Gastroesophageal sphincter (tissue), 4 donors: ENCODE measurements around the gene PIP5K1B. TPM values are rescaled to one million over a fixed set of nuclear protein-coding genes. Genes with fewer than 3 reads are reported as not detected.

Source experiments
- ATAC-seq: fragments of 150-250 bp; one replicate; pipeline ENCODE4 v1.9.1; 2016; ENCODE audit warnings: mild to moderate bottlenecking, moderate library complexity
- H3K27ac ChIP-seq, 4 donors: fragments of 200-600 bp; sonication (generic) in 3 of 4; 1 replicate in 3 of 4; 2 replicates in 1 of 4; pipeline ENCODE4 v1.5.1; 2016 to 2019
- H3K27me3 ChIP-seq: fragments of 200-600 bp; sonication (generic); one replicate; pipeline ENCODE4 v1.5.1; 2019
- H3K36me3 ChIP-seq, 2 donors: fragments of 200-600 bp; sonication (generic); one replicate each; pipeline ENCODE4 v1.5.1; 2019; ENCODE audit warnings: control low read depth in 1 of 2
- H3K4me1 ChIP-seq, 3 donors: fragments of 200-600 bp; sonication (generic); 1 replicate in 2 of 3; 2 replicates in 1 of 3; pipeline ENCODE4 v1.5.1; 2016 to 2019; ENCODE audit warnings: control low read depth in 2 of 3
- H3K4me3 ChIP-seq, 2 donors: fragments of 200-600 bp; sonication (generic); one replicate each; pipeline ENCODE4 v1.5.1; 2019; ENCODE audit warnings: mild to moderate bottlenecking in 1 of 2, moderate library complexity in 1 of 2
- H3K9me3 ChIP-seq, 3 donors: fragments of 200-600 bp; sonication (generic); one replicate each; pipeline ENCODE4 v1.5.1; 2017 to 2019; ENCODE audit warnings: control low read depth in 2 of 3
- EP300 ChIP-seq: sonication (generic); formaldehyde crosslinking; IDR thresholded peaks from one replicate; pipeline ENCODE4 v1.6.1; 2017; ENCODE audit warnings: antibody characterized with exemption, mild to moderate bottlenecking
- POLR2A ChIP-seq, 2 donors: fragments of 450-650 bp; IDR thresholded peaks; one replicate each; pipeline ENCODE4 v1.6.1; 2017; ENCODE audit warnings: antibody characterized with exemption in 2 of 2, mild to moderate bottlenecking in 2 of 2, moderate library complexity in 1 of 2
- POLR2AphosphoS5 ChIP-seq: sonication (generic); formaldehyde crosslinking; IDR thresholded peaks from one replicate; pipeline ENCODE4 v1.6.1; 2017; ENCODE audit warnings: antibody characterized with exemption
- WGBS, 2 donors: methylation state at CpG; one replicate each; pipeline ENCODE4 v1.1.5; 2018; ENCODE audit warnings: low coverage in 1 of 2; 5-methylcytosine and 5-hydroxymethylcytosine counted together
- total RNA-seq, 4 donors: library from RNA; depleted of rRNA; stranded (reverse); fragments of >200 nt; gene quantifications; one replicate each; pipeline ENCODE4 v1.1.0, GENCODE V29; 2016
- TF ChIP-seq, protein P1 (sequence below), 4 experiments: fragments of 200-600 bp in 2 of 4; fragments of 450-650 bp in 2 of 4; sonication (generic) in 1 of 4; IDR thresholded peaks; one replicate each; pipeline ENCODE4 v1.5.1; 2017 to 2019; ENCODE audit warnings: antibody characterized with exemption in 4 of 4, mild to moderate bottlenecking in 2 of 4, moderate library complexity in 2 of 4

Gene PIP5K1B
- total RNA-seq, 4 donors from 2014 or later, result 0.67 to 5.1 (median 1.2) TPM

DNA sequence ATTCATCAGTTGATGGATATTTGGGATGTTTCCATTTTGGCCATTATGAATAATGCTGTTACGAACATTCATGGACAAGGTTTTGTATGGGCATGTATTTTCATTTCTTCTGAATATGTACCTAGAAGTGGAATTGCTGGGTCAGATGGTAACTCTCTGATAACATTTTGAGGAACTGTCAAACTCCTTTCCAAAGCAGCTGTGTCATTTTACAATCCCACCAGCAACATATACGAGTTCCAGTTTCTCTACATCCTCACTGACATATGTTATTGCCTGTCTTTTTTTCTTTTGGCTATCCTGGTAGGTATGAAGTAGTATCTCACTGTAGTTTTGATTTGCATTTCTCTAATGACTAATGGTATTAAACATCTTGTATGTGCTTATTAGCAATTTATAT is 222.1 kb downstream of the PIP5K1B start:
- Histone ChIP-seq H3K4me3 (no peak overlapping the region), H3K9me3 (no peaks in the 10 kb centered on the region), H3K36me3 (no peaks in the 10 kb centered on the region), H3K27me3 (no peaks in the 10 kb centered on the region), H3K4me1 (no peaks in the 10 kb centered on the region), H3K27ac (no peak overlapping the region)
- no peak for ATAC-seq
- TF ChIP-seq, protein P1, sequence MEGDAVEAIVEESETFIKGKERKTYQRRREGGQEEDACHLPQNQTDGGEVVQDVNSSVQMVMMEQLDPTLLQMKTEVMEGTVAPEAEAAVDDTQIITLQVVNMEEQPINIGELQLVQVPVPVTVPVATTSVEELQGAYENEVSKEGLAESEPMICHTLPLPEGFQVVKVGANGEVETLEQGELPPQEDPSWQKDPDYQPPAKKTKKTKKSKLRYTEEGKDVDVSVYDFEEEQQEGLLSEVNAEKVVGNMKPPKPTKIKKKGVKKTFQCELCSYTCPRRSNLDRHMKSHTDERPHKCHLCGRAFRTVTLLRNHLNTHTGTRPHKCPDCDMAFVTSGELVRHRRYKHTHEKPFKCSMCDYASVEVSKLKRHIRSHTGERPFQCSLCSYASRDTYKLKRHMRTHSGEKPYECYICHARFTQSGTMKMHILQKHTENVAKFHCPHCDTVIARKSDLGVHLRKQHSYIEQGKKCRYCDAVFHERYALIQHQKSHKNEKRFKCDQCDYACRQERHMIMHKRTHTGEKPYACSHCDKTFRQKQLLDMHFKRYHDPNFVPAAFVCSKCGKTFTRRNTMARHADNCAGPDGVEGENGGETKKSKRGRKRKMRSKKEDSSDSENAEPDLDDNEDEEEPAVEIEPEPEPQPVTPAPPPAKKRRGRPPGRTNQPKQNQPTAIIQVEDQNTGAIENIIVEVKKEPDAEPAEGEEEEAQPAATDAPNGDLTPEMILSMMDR (IDR thresholded peaks at IDR 0.05), result no peak
- TF ChIP-seq POLR2AphosphoS5 (no peak), EP300 (no peak), POLR2A (IDR thresholded peaks at IDR 0.05) (no peak)
- 52 to 68% methylated on average over 2 of the region's 2 CpGs for WGBS, 2 donors

DNA sequence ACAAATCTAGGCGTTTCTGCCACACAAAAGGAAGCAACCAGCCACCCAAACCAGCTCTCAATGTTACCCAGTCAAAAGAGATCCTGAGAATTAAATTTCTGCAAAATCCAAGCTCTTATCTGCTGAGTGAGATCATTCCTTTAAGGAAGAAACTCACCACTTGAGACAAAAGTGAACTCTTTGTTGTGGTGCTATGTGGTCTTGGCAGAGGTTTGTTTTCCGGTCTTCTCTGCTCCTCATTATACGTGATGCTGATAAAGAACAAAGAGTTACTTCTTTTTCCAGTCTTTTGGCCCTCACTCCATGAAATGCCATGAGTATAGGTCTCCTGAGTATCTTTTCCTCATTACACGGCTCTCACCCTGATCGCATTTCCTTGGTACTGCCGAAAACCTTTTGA is 226.8 kb downstream of the PIP5K1B start:
- Histone ChIP-seq H3K27ac (no peak overlapping the region), H3K36me3 (no peaks in the 10 kb centered on the region), H3K4me1 (no peaks in the 10 kb centered on the region), H3K9me3 (no peaks in the 10 kb centered on the region), H3K27me3 (no peaks in the 10 kb centered on the region), H3K4me3 (no peak overlapping the region)
- ATAC-seq, result no peak
- no peak for TF ChIP-seq EP300
- no peak for TF ChIP-seq POLR2A (IDR thresholded peaks at IDR 0.05)
- TF ChIP-seq, protein P1 (IDR thresholded peaks at IDR 0.05), result no peak
- no peak for TF ChIP-seq POLR2AphosphoS5
- WGBS, 2 donors, result 75 to 78% methylated on average over 3 to 6 of the region's 6 CpGs

DNA sequence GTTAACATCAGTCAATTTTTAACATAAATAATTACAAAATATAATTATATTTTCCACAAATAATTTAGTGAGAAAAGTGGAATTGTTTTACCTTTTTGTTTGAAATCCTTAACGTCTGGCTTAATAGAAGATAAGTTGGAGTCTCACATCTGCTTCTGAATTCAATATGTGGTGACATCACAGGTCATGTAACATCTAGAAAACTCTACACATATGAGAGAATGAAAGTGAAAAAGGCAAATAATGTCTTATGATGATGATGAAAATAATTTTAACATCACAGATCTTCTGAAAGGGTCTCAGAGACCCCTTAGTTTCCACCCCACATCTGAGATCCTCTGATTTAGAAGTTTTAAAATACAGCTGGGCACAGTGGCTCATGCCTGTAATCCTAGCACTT is 227.4 kb downstream of the PIP5K1B start:
- TF ChIP-seq, protein P1 (IDR thresholded peaks at IDR 0.05), result no peak
- TF ChIP-seq POLR2A (IDR thresholded peaks at IDR 0.05) (no peak), POLR2AphosphoS5 (no peak), EP300 (no peak)
- ATAC-seq, result no peak
- Histone ChIP-seq H3K27me3 (no peaks in the 10 kb centered on the region), H3K4me1 (no peaks in the 10 kb centered on the region), H3K4me3 (no peak overlapping the region), H3K27ac (no peak overlapping the region), H3K9me3 (no peaks in the 10 kb centered on the region), H3K36me3 (no peaks in the 10 kb centered on the region)
- 80 to 100% methylated on average over 1 of the region's 1 CpG for WGBS, 2 donors

DNA sequence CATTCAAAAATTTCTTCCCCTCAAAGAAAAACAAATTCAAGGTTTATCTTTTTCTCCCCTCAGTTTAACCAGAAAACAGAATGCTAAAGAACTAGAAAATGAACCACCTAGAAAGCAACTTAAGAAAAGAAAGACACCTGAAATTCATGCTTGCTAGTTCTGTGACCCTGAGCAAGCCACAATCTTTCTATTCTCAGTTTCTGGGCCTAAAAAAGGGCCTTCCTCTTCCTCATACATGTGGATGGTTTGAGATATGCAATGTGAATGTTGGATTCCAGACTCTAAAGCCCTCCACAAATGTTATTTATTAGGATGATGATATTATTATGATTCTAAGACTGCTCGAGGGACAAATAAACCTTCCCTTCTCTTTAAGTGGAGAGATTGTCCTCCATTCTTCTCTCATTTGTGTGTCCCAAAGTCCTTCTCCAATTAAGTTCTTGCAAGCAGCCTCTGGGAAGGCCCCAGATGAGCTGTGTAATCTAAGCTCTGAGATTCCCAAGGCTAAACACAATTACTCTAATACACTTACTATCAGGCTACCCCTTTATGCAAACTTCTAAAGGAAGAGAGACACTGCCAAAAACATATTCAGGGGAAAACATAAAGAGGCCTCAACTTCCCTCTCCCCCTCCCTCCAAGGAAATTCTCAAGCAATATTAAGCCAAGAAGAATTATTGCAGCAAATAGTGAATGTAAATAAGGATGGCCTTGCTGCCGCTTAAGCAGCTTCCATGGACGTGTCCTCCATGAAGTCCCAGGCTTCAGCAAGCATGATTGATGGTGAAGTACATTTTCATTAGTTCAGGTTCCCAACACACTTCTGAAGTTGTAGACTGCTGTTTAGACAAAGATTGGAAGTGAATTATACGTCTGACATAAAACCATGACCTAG is 228.6 kb downstream of the PIP5K1B start:
- WGBS, 2 donors, result 56 to 58% methylated on average over 4 of the region's 4 CpGs
- Histone ChIP-seq H3K9me3 (no peaks in the 10 kb centered on the region), H3K27ac (no peak overlapping the region), H3K4me3 (no peak overlapping the region), H3K27me3 (no peaks in the 10 kb centered on the region), H3K36me3 (no peaks in the 10 kb centered on the region), H3K4me1 (no peaks in the 10 kb centered on the region)
- ATAC-seq, result no peak
- TF ChIP-seq EP300 (no peak), POLR2AphosphoS5 (no peak), POLR2A (IDR thresholded peaks at IDR 0.05) (no peak)
- TF ChIP-seq, protein P1 (IDR thresholded peaks at IDR 0.05), result no peak

DNA sequence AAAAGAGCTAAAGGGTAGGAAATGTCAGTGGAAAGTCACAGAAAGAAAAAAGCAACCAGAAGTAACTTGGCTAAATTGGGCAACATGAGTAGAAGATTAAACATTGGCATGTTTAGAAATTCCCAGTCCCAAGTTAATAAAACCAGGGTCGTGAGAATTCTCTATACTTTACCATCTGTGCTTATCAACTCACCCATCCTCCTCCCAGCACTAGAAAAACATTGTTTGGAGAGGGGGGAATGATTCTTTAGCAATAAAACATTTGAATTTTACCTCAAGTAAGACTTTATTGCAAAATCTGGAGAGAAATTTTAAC is 229.2 kb downstream of the PIP5K1B start:
- H3K4me1 ChIP-seq, result no peaks in the 10 kb centered on the region
- no peak overlapping the region for H3K4me3 ChIP-seq
- no peaks in the 10 kb centered on the region for H3K9me3 ChIP-seq
- ATAC-seq, result no peak
- H3K27me3 ChIP-seq, result no peaks in the 10 kb centered on the region
- no peaks in the 10 kb centered on the region for H3K36me3 ChIP-seq
- no peak overlapping the region for H3K27ac ChIP-seq
- TF ChIP-seq POLR2AphosphoS5, result no peak
- TF ChIP-seq, protein P1 (IDR thresholded peaks at IDR 0.05), result no peak
- TF ChIP-seq POLR2A (IDR thresholded peaks at IDR 0.05), result no peak
- no peak for TF ChIP-seq EP300
- 0 to 14% methylated on average over 1 of the region's 1 CpG for WGBS, 2 donors
